GM18519 (cell line): Measurements from ENCODE around the gene CHTF18.

Experiments used
- ATAC-seq: cut with Tn5 transposase; IDR thresholded peaks from one replicate; pipeline ENCODE4 v1.9.1; 2021; ENCODE audit warnings: mild to moderate bottlenecking, moderate library complexity; ENCODE audit not compliant: unreplicated experiment, low FRiP score

The CHTF18 gene

GRCh38 chr16:789191-789850 lies 901 bp downstream of the CHTF18 start:
- ATAC-seq, result no peak

GRCh38 chr16:790086-790485 lies 1.7 kb downstream of the CHTF18 start:
- ATAC-seq, result no peak

GRCh38 chr16:791131-791530 lies 2.7 kb downstream of the CHTF18 start:
- no peak for ATAC-seq

GRCh38 chr16:792221-792995 lies 4.0 kb downstream of the CHTF18 start:
- no peak for ATAC-seq

GRCh38 chr16:793414-793813 lies 5.0 kb downstream of the CHTF18 start:
- ATAC-seq, result no peak

- ATAC-seq, result no peak
Observed at GRCh38 chr16:794091-794822, 5.8 kb downstream of the CHTF18 start.

- ATAC-seq, result no peak
Observed at GRCh38 chr16:794853-795466, 6.5 kb downstream of the CHTF18 start.

- ATAC-seq, result no peak
Observed at GRCh38 chr16:795580-796229, 7.3 kb downstream of the CHTF18 start.

GRCh38 chr16:796296-797119 lies 8.1 kb downstream of the CHTF18 start:
- ATAC-seq, result no peak

- no peak for ATAC-seq
Observed at GRCh38 chr16:797120-797420, 8.7 kb downstream of the CHTF18 start.

- ATAC-seq, result no peak
Observed at GRCh38 chr16:797686-798085, 9.3 kb downstream of the CHTF18 start.

GRCh38 chr16:798666-799065 lies 10.2 kb downstream of the CHTF18 start:
- ATAC-seq, result no peak

GRCh38 chr16:799111-799947 lies 10.9 kb downstream of the CHTF18 start:
- ATAC-seq, result no peak

GRCh38 chr16:799948-800833 lies 11.8 kb downstream of the CHTF18 start, which contains the start of gene GNG13:
TSS of gene GNG13 (minus strand) at chr16:800734. CDS start at chr16:799077, 1,657 bp downstream.
- no peak for ATAC-seq

- no peak for ATAC-seq
Observed at GRCh38 chr16:800834-801511, 12.6 kb downstream of the CHTF18 start.

GRCh38 chr16:801584-802363 lies 13.4 kb downstream of the CHTF18 start:
- ATAC-seq, result no peak

- ATAC-seq, result no peak
Observed at GRCh38 chr16:802461-802860, 14.0 kb downstream of the CHTF18 start.
